ENCODE data around the gene TLE2. TPM values are rescaled to one million over a fixed set of nuclear protein-coding genes. Genes with fewer than 3 reads are reported as not detected.

Gene TLE2
- total and polyA plus RNA-seq, 9 of the 15 experiments (the other 6 are each of a cell fraction or from before 2014, with no cell fraction given), result 0.35 to 13.1 (median 6.2) TPM

- TF ChIP-seq JUND (IDR thresholded peaks at IDR 0.05; ENCODE audit: borderline replicate concordance, low read depth, low read length), result peak; percentile 69; the same call in 1 of the 2 replicates
- TF ChIP-seq JUND (tag; IDR thresholded peaks at IDR 0.05; ENCODE audit: borderline replicate concordance, low read depth, low read length), result no peak; the same call in 2 of the 3 replicates
- TF ChIP-seq MITF (IDR thresholded peaks at IDR 0.05), result peak; percentile 42; the same call in 1 of the 2 replicates
- TF ChIP-seq L3MBTL2 (IDR thresholded peaks at IDR 0.05), result peak; percentile 70
- TF ChIP-seq BRCA1 (IDR thresholded peaks at IDR 0.05), result no peak
- TF ChIP-seq BRCA1 (CRISPR knock-in tag; IDR thresholded peaks at IDR 0.05), result no peak
- TF ChIP-seq ZNF311 (CRISPR knock-in tag; IDR thresholded peaks at IDR 0.05), result peak; percentile 87
- no peak for TF ChIP-seq ZC3H8 (IDR thresholded peaks at IDR 0.05)
- TF ChIP-seq SNRNP70 (optimal IDR thresholded peaks at IDR 0.05; ENCODE audit: low read depth, low read length), result no peak
- TF ChIP-seq ZNF24 (IDR thresholded peaks at IDR 0.05), result peak; percentile 34; the same call in 1 of the 2 replicates
- TF ChIP-seq DDX20 (tag; IDR thresholded peaks at IDR 0.05; ENCODE audit: low read depth), result peak; percentile 62; the same call in 1 of the 2 replicates
- peak; percentile 72 to 84; a peak in 3 of 4 replicates for TF ChIP-seq TEAD1 (CRISPR knock-in tag; IDR thresholded peaks at IDR 0.05)
- TF ChIP-seq DMBX1 (CRISPR knock-in tag; IDR thresholded peaks at IDR 0.05; ENCODE audit: borderline replicate concordance), result peak; percentile 91
- TF ChIP-seq STAT5A (IDR thresholded peaks at IDR 0.05; ENCODE audit: borderline replicate concordance, low read length), result peak; percentile 98
- TF ChIP-seq TCF7 (IDR thresholded peaks at IDR 0.05; ENCODE audit: borderline replicate concordance), result peak; percentile 91; the same call in 1 of the 2 replicates
- peak; percentile 100 for TF ChIP-seq HDAC2 (IDR thresholded peaks at IDR 0.05)
- peak; percentile 92 for TF ChIP-seq NCOA1 (IDR thresholded peaks at IDR 0.05; ENCODE audit: low read depth)
- peak; percentile 90 to 93 for TF ChIP-seq ETV6 (IDR thresholded peaks at IDR 0.05; ENCODE audit: borderline replicate concordance in 1 of 2, low read depth in 2 of 2, low read length in 1 of 2)
- TF ChIP-seq ETV6 (CRISPR knock-in tag; IDR thresholded peaks at IDR 0.05; ENCODE audit: borderline replicate concordance), result no peak
- no peak for TF ChIP-seq ZNF263 (CRISPR knock-in tag; IDR thresholded peaks at IDR 0.05; ENCODE audit: borderline replicate concordance)
- no peak for TF ChIP-seq SAFB2 (IDR thresholded peaks at IDR 0.05; ENCODE audit: borderline replicate concordance, low read depth, low read length, severe bottlenecking)
- TF ChIP-seq ZMIZ1 (IDR thresholded peaks at IDR 0.05; ENCODE audit: low read depth in 2 of 2, low read length in 2 of 2), result peak in 1 of 2 experiments; percentile 97; a peak in 2 of 4 replicates
- TF ChIP-seq CREM (IDR thresholded peaks at IDR 0.05; ENCODE audit: low read depth), result peak; percentile 66
- no peak for TF ChIP-seq ZSCAN32 (CRISPR knock-in tag; IDR thresholded peaks at IDR 0.05)
- peak; percentile 99 for TF ChIP-seq CBFA2T3 (IDR thresholded peaks at IDR 0.05)
- TF ChIP-seq ZNF778 (CRISPR knock-in tag; IDR thresholded peaks at IDR 0.05), result no peak
- TF ChIP-seq EP400 (IDR thresholded peaks at IDR 0.05), result no peak
- TF ChIP-seq SMARCA4 (IDR thresholded peaks at IDR 0.05), result peak; percentile 99
- TF ChIP-seq ETV5 (CRISPR knock-in tag; IDR thresholded peaks at IDR 0.05; ENCODE audit: low read depth), result peak; percentile 99
These were observed 79.2 kb downstream of the TLE2 start (continued) for GRCh38 chr19:2949939-2950285.
